ENCODE measurements around the gene CTBP1.

DNA sequence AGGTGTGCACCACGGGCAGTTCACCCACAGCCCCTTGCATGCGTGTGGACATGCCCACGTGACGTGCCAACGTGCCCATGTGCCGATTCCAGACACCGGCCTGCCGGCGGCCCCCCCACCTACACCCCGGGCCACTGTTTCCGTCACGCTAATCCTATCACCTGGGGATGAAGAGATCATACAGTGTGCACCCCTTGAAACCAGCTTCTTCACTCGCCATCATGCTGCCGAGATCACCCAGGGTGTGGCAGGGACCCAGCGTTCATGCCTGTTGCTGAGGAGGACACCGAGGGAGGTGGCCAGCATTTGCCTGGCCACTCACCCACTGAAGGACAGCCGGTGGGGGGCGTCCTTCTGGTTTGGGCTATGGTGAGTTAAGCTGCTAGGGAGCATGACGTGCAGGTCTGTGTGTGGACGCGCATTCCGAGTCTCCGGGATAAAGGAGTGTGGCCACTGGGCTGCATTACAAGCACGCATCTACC lies 14.1 kb downstream of the CTBP1 start:
- TF ChIP-seq POLR2A (IDR thresholded peaks at IDR 0.05; ENCODE audit: low read length) (no peak), GATA1 (IDR thresholded peaks at IDR 0.05; ENCODE audit: low read depth, low read length) (no peak)

Measured in erythroblast (primary cell).